ENCODE results near the gene TMEM69.
"Not testable (repeated sequence)": the region's sequence is repeated elsewhere in the genome, so short reads cannot be mapped to it uniquely, and the experiment has no call there.

Gene TMEM69

DNA sequence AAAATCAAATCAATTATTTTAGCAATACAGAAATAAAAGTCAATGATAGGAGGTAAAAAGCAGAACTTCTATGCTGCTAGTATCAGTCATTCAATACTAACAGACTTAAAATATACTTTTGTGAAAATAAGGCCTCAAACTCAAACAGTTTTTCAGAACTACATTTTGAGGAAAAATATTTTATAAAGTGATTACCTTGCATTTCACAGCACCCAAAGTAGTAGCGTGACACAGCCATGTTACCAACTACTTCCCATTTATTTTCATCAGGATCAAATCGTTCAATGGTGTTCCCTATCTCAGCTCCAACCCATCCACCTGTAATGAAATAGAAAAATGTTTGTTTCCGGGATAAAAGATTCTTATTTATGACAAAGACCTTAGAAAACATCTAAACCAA is 28.7 kb downstream of the TMEM69 start:
- Histone ChIP-seq H3K4me3 (ENCODE audit: low read length) (no peak overlapping the region), H3K4me2 (ENCODE audit: low read length) (no peak overlapping the region), H3K36me3 (ENCODE audit: insufficient read depth, low read length) (peaks cover 10% of the 10 kb centered on the region), H3K4me1 (ENCODE audit: control insufficient read depth, insufficient read depth, low read length) (peaks cover 10% of the 10 kb centered on the region), H3K27me3 (ENCODE audit: control insufficient read depth, insufficient read depth, low read length) (no peaks in the 10 kb centered on the region), H3K9me3 (replicated peaks; ENCODE audit: low read length) (no peaks in the 10 kb centered on the region), H3K9ac (ENCODE audit: low read depth, low read length) (no peak overlapping the region)

DNA sequence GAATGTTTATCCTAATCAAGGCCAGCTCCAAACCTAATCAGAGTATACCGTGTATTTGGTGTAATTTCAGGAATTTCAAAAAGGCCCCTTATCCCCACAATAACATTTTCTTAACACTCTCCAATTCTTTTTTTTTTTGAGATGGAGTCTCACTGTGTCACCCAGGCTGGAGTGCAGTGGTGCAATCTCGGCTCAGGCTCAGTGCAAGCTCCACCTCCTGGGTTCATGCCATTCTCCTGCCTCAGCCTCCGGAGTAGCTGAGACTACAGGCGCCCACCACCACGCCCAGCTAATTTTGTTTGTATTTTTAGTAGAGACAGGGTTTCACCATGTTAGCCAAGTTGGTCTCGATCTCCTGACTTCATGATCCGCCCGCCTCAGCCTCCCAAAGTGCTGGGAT is 29.4 kb downstream of the TMEM69 start:
- not testable (repeated sequence) for H3K27me3 ChIP-seq (ENCODE audit: control insufficient read depth, insufficient read depth, low read length); H3K9me3 ChIP-seq (replicated peaks; ENCODE audit: low read length); H3K4me3 ChIP-seq (ENCODE audit: low read length); H3K9ac ChIP-seq (ENCODE audit: low read depth, low read length); H3K36me3 ChIP-seq (ENCODE audit: insufficient read depth, low read length); H3K4me2 ChIP-seq (ENCODE audit: low read length); H3K4me1 ChIP-seq (ENCODE audit: control insufficient read depth, insufficient read depth, low read length)

DNA sequence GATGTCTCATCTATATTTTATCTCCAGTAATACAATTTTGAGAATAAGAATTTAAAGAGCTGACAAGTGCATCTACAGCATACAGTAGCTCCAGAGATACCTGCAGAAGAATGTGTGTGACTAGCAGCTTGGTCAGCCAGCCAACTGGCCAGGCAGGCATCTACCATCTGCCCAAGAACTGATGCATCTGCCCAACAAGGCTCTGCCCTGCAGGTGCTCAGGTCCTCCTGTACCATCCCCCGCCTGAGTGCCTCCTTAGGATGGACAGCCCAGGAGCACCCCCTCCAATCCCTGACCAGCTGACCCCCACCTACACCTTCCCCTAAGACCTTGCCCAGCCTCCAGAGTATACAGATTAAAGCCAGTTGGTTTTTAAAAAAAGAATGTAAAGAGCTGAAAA is 30.3 kb downstream of the TMEM69 start:
- Histone ChIP-seq H3K27me3 (ENCODE audit: control insufficient read depth, insufficient read depth, low read length) (no peaks in the 10 kb centered on the region), H3K4me2 (ENCODE audit: low read length) (no peak overlapping the region), H3K9me3 (replicated peaks; ENCODE audit: low read length) (no peaks in the 10 kb centered on the region)

DNA sequence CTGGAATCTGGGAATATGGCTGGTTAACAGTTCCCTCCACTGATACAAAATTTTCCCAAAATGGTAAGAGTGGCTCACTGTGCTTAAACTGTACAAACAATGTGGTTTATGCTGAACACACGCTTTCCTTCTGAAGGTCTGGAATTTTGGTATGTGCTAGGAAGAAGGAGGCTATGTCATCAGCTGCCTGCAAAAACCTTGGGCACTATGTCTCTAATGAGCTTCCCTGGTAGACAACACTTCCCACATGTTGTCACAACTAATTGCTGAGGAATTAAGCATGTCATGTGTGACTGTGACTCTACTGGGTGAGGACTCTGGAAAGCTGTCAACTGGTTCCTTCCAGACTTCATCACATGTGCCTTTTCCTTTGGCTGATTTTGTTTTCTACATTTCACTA is 33.2 kb downstream of the TMEM69 start:
- H3K36me3 ChIP-seq (ENCODE audit: insufficient read depth, low read length) = no peaks in the 10 kb centered on the region
- no peak overlapping the region for H3K9ac ChIP-seq (ENCODE audit: low read depth, low read length)
- H3K4me3 ChIP-seq (ENCODE audit: low read length) = no peak overlapping the region
- H3K4me2 ChIP-seq (ENCODE audit: low read length) = no peak overlapping the region
- no peaks in the 10 kb centered on the region for H3K27me3 ChIP-seq (ENCODE audit: control insufficient read depth, insufficient read depth, low read length)
- H3K9me3 ChIP-seq (replicated peaks; ENCODE audit: low read length) = no peaks in the 10 kb centered on the region
- H3K4me1 ChIP-seq (ENCODE audit: control insufficient read depth, insufficient read depth, low read length) = peaks cover 19% of the 10 kb centered on the region

More for the DNA sequence above, 30.3 kb downstream of the TMEM69 start:
- peaks cover 16% of the 10 kb centered on the region for H3K4me1 ChIP-seq (ENCODE audit: control insufficient read depth, insufficient read depth, low read length)
- H3K4me3 ChIP-seq (ENCODE audit: low read length) = no peak overlapping the region
- H3K9ac ChIP-seq (ENCODE audit: low read depth, low read length) = no peak overlapping the region
- H3K36me3 ChIP-seq (ENCODE audit: insufficient read depth, low read length) = peaks cover 9% of the 10 kb centered on the region

DNA sequence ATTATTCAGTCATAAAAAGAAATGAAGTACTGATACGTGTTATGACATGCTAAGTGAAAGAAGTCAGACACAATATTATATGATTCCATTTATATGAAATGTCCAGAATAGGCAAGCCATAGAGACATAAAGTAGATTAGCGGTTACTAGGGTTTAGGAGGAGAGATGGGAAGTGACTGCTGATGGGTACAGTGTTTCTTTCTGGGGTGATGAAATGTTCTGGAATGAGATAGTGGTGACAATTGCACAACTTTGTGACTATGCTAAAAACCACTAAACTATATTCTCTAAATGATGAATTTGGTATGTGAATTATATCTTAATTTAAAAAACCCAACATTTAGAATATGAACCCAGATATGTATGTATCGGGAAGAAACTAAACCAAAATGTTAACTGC is 34.8 kb downstream of the TMEM69 start:
- Histone ChIP-seq H3K36me3 (ENCODE audit: insufficient read depth, low read length) (peaks cover 4% of the 10 kb centered on the region), H3K4me1 (ENCODE audit: control insufficient read depth, insufficient read depth, low read length) (peaks cover 17% of the 10 kb centered on the region), H3K27me3 (ENCODE audit: control insufficient read depth, insufficient read depth, low read length) (no peaks in the 10 kb centered on the region), H3K9ac (ENCODE audit: low read depth, low read length) (no peak overlapping the region), H3K4me3 (ENCODE audit: low read length) (no peak overlapping the region), H3K4me2 (ENCODE audit: low read length) (no peak overlapping the region), H3K9me3 (replicated peaks; ENCODE audit: low read length) (no peaks in the 10 kb centered on the region)

DNA sequence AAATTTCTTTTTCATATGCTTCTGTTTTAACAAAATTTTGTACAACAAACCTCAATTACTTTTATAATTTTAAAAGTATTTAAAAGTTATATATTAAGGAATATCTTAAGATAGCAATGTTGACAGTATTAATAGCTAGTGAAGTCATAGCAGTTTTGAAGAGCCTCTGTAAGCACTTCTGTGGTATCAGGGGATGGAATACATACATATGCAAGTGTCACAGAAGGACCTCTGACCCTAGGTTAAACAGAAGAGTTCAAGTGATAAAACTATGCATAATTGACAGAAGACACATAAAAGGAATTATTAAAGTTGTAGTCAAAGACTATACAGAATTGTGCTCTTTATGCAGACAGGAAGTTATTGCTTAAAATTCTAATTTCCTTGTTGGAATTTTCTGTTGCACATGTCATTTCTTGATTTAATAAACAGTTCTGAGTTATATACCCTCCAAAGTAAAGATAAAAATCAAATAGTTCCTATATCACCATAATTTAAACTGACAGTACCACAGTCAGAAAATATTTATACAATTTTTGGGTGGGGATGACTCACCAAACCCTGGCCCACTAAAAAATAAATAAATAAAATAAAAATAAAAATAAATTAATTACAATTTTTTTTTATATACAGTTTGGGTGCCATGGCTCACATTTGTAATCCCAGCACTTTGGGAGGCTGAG is 35.4 kb downstream of the TMEM69 start:
- Histone ChIP-seq H3K36me3 (ENCODE audit: insufficient read depth, low read length) (peaks cover 4% of the 10 kb centered on the region), H3K9ac (ENCODE audit: low read depth, low read length) (no peak overlapping the region), H3K4me3 (ENCODE audit: low read length) (no peak overlapping the region), H3K4me2 (ENCODE audit: low read length) (no peak overlapping the region), H3K9me3 (replicated peaks; ENCODE audit: low read length) (no peaks in the 10 kb centered on the region), H3K27me3 (ENCODE audit: control insufficient read depth, insufficient read depth, low read length) (no peaks in the 10 kb centered on the region), H3K4me1 (ENCODE audit: control insufficient read depth, insufficient read depth, low read length) (peaks cover 17% of the 10 kb centered on the region)

DNA sequence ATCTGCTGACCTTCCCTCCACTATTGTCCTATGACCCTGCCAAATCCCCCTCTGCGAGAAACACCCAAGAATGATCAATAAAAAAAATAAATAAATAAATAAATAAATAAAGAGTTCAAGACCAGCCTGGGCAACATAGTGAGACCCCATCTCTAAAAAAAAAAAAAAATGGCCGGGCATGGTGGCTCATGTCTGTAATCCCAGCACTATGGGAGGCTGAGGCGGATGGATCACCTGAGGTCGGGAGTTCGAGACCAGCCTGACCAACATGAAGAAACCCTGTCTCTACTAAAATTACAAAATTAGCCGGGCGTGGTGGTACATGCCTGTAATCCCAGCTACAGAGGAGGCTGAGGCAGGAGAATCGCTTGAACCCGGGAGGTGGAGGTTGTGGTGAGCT is 38.0 kb downstream of the TMEM69 start:
- not testable (repeated sequence) for H3K4me3 ChIP-seq (ENCODE audit: low read length); H3K4me2 ChIP-seq (ENCODE audit: low read length); H3K9ac ChIP-seq (ENCODE audit: low read depth, low read length); H3K9me3 ChIP-seq (replicated peaks; ENCODE audit: low read length); H3K27me3 ChIP-seq (ENCODE audit: control insufficient read depth, insufficient read depth, low read length); H3K36me3 ChIP-seq (ENCODE audit: insufficient read depth, low read length)
- H3K4me1 ChIP-seq (ENCODE audit: control insufficient read depth, insufficient read depth, low read length) = peaks cover 15% of the 10 kb centered on the region

DNA sequence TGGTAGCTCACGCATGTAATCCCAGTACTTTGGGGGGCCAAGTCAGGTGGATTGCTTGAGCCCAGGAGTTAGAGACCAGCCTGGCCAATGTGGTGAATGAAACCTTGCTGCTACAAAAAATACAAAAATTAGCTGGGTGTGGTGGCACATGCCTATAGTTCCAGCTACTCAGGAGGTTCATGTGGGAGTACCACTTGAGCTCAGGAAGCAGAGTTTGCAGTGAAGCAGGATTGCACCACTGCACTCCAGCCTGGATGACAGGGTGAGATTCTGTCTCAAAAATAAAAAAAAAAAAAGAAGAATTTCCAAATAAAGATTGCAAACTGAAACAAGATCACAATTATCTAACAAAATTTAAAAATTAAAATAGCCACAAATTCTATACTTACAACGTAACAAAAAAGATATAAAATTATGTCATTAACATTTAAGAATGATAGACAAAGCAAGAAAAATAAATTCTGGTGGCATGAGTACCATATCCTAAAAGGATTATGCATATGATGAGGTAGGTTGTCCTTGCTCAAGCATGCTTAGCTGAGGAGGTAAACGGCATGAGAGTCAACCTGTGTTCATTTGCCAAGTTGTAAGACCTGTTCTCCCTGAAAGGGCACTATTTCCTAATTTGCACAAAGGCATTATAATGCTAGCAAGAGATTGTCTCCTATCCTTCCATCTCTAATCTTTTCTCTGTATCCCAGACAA is 42.2 kb downstream of the TMEM69 start:
- Histone ChIP-seq H3K4me2 (ENCODE audit: low read length) (no peak overlapping the region), H3K36me3 (ENCODE audit: insufficient read depth, low read length) (peaks cover 6% of the 10 kb centered on the region), H3K4me1 (ENCODE audit: control insufficient read depth, insufficient read depth, low read length) (no peaks in the 10 kb centered on the region), H3K27me3 (ENCODE audit: control insufficient read depth, insufficient read depth, low read length) (no peaks in the 10 kb centered on the region), H3K9me3 (replicated peaks; ENCODE audit: low read length) (no peaks in the 10 kb centered on the region), H3K4me3 (ENCODE audit: low read length) (no peak overlapping the region), H3K9ac (ENCODE audit: low read depth, low read length) (no peak overlapping the region)

DNA sequence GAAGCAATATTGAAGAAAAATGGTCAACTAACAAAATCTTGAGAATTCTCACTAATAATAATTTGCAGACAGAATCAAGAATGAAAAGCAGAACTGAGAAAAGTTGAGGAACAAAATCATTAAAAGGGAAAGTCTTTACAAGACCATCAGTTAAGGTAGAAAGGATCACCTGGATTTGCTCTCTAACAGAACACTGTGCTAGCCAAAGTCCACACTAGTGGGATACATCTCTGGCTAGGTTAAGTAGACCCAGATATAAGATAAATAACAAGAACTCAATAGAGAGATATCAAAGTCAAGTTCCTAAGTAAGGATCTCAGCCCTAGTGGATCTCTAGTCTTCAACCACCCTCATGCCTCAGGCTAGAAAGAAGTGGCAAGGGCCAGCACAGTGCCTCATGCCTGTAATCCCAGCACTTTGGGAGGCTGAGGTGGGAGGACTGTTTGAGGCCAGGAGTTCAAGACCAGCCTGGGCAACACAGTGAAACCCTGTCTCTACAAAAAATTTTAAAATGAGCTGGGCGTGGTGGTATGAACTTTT is 42.9 kb downstream of the TMEM69 start:
- no peaks in the 10 kb centered on the region for H3K27me3 ChIP-seq (ENCODE audit: control insufficient read depth, insufficient read depth, low read length)
- H3K4me1 ChIP-seq (ENCODE audit: control insufficient read depth, insufficient read depth, low read length) = no peaks in the 10 kb centered on the region
- H3K9ac ChIP-seq (ENCODE audit: low read depth, low read length) = no peak overlapping the region
- peaks cover 6% of the 10 kb centered on the region for H3K36me3 ChIP-seq (ENCODE audit: insufficient read depth, low read length)
- no peak overlapping the region for H3K4me3 ChIP-seq (ENCODE audit: low read length)
- H3K9me3 ChIP-seq (replicated peaks; ENCODE audit: low read length) = no peaks in the 10 kb centered on the region
- no peak overlapping the region for H3K4me2 ChIP-seq (ENCODE audit: low read length)

DNA sequence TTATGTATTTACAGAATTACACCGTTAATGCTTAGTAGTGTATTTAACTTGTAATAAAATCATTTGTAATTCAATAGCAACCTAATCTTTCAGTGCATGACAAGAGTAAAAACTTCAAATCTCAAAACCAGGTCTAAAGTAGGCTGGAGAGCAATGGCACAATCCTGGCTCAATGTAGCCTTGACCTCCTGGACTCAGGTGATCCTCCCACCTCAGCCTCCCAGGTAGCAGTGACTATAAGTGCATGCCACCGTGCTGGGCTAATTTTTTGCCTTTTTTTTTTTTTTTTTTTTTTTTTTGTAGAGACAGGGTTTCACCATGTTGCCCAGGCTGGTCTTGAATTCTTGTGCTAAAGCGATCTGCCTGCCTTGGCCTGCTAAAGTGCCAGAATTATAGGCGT is 51.2 kb downstream of the TMEM69 start:
- H3K4me2 ChIP-seq (ENCODE audit: low read length) = no peak overlapping the region
- no peaks in the 10 kb centered on the region for H3K4me1 ChIP-seq (ENCODE audit: control insufficient read depth, insufficient read depth, low read length)
- no peaks in the 10 kb centered on the region for H3K27me3 ChIP-seq (ENCODE audit: control insufficient read depth, insufficient read depth, low read length)
- H3K4me3 ChIP-seq (ENCODE audit: low read length) = no peak overlapping the region
- H3K9me3 ChIP-seq (replicated peaks; ENCODE audit: low read length) = no peaks in the 10 kb centered on the region
- no peak overlapping the region for H3K9ac ChIP-seq (ENCODE audit: low read depth, low read length)
- peaks cover 9% of the 10 kb centered on the region for H3K36me3 ChIP-seq (ENCODE audit: insufficient read depth, low read length)

DNA sequence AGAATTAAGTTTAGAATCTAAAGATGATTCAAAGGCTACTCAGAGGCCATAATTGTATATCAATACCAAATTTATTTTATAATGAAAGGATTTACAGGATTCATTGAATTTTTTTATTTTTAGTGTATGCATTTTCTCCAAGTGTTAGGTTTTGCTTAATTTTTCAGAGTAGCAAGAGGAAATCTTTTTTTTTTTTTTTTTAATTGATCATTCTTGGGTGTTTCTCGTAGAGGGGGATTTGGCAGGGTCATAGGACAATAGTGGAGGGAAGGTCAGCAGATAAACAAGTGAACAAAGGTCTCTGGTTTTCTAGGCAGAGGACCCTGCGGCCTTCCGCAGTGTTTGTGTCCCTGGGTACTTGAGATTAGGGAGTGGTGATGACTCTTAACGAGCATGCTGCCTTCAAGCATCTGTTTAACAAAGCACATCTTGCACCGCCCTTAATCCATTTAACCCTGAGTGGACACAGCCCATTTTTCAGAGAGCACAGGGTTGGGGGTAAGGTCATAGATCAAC is 51.7 kb downstream of the TMEM69 start:
- H3K27me3 ChIP-seq (ENCODE audit: control insufficient read depth, insufficient read depth, low read length); H3K9me3 ChIP-seq (replicated peaks; ENCODE audit: low read length); H3K4me1 ChIP-seq (ENCODE audit: control insufficient read depth, insufficient read depth, low read length); H3K4me2 ChIP-seq (ENCODE audit: low read length); H3K4me3 ChIP-seq (ENCODE audit: low read length); H3K36me3 ChIP-seq (ENCODE audit: insufficient read depth, low read length); H3K9ac ChIP-seq (ENCODE audit: low read depth, low read length): not testable (repeated sequence)

Measured in skeletal muscle satellite cell (primary cell).